Measurements from ENCODE around the gene MYRIP.

GRCh38 chr3:40237889-40238571 is 428.6 kb downstream of the MYRIP start:
- TF ChIP-seq POLR2A (IDR thresholded peaks at IDR 0.05; ENCODE audit: low read depth, low read length): no peak
- no peak for TF ChIP-seq POLR2AphosphoS5 (IDR thresholded peaks at IDR 0.05; ENCODE audit: low read depth, low read length)
- no peak for TF ChIP-seq TAF1 (IDR thresholded peaks at IDR 0.05; ENCODE audit: borderline replicate concordance, low read depth, low read length)

All from GM12892 (cell line).